Transverse colon (tissue), 4 donors: ENCODE measurements around the gene PRDM5. TPM values are rescaled to one million over a fixed set of nuclear protein-coding genes. Genes with fewer than 3 reads are reported as not detected.

ENCODE experiments used
- DNase-seq: peaks from one replicate; pipeline ENCODE4 v3.0.0-alpha.2; 2019
- H3K27ac ChIP-seq, 4 donors: fragments of 200-600 bp; sonication (generic); 2 replicates each; pipeline ENCODE4 v1.5.1; 2016 to 2018; ENCODE audit warnings: inconsistent platforms in 4 of 4
- H3K27me3 ChIP-seq: fragments of 200-600 bp; sonication (generic); 2 replicates; pipeline ENCODE4 v1.5.1; 2017; ENCODE audit warnings: inconsistent platforms
- H3K36me3 ChIP-seq, 4 donors: fragments of 200-600 bp; sonication (generic); 2 replicates each; pipeline ENCODE4 v1.5.1; 2017 to 2019; ENCODE audit warnings: inconsistent platforms in 4 of 4
- H3K4me1 ChIP-seq, 4 donors: fragments of 200-600 bp; sonication (generic); 2 replicates each; pipeline ENCODE4 v1.5.1; 2017 to 2020; ENCODE audit warnings: inconsistent platforms in 4 of 4
- H3K4me3 ChIP-seq, 4 donors: fragments of 200-600 bp; sonication (generic); 1 replicate in 1 of 4; 2 replicates in 3 of 4; pipeline versions ENCODE4 v1.5.1 to v1.6.1; 2017 to 2019; ENCODE audit warnings: inconsistent platforms in 4 of 4
- H3K9me3 ChIP-seq, 2 donors: fragments of 200-600 bp; sonication (generic); 2 replicates each; pipeline ENCODE4 v1.5.1; 2017 to 2019; ENCODE audit warnings: inconsistent platforms in 2 of 2
- EP300 ChIP-seq: sonication (generic); formaldehyde crosslinking; IDR thresholded peaks from one replicate; pipeline ENCODE4 v1.6.1; 2017; ENCODE audit warnings: antibody characterized with exemption, low read depth
- POLR2A ChIP-seq: fragments of 450-650 bp; IDR thresholded peaks from one replicate; pipeline ENCODE4 v1.6.1; 2016; ENCODE audit warnings: antibody characterized with exemption, mild to moderate bottlenecking, moderate library complexity
- POLR2AphosphoS5 ChIP-seq, 3 donors: sonication (generic); formaldehyde crosslinking; IDR thresholded peaks; one replicate each; pipeline ENCODE4 v1.6.1; 2016; ENCODE audit warnings: antibody characterized with exemption in 3 of 3
- WGBS, 2 donors: methylation state at CpG; one replicate each; pipeline ENCODE4 v1.1.5; 2018; ENCODE audit warnings: low coverage in 1 of 2; 5-methylcytosine and 5-hydroxymethylcytosine counted together
- in situ Hi-C, 4 donors: fragments of 200-750 bp; cut with MboI; loops; one replicate each; pipeline versions ENCODE4 v1.15.0 to v1.15.1; 2017; ENCODE audit warnings: low sequenced_read_pairs in 3 of 4, low pct_ligation_motif_present in 1 of 4, low pct_unique_long_range_greater_than_20kb in 1 of 4
- intact Hi-C: fragments of 100-400 bp; cut with DNase I; formaldehyde crosslinking; loops from one replicate; pipeline ENCODE4 v1.15.1; 2023; ENCODE audit warnings: low total_unique reads
- total RNA-seq, 4 donors: library from RNA; depleted of rRNA; stranded (reverse); fragments of >200 nt; gene quantifications; one replicate each; pipeline ENCODE4 v1.1.0, GENCODE V29; 2016
- TF ChIP-seq, protein P1 (sequence below), 5 experiments: fragments of 200-600 bp in 3 of 5; fragments of 450-650 bp in 2 of 5; sonication (generic) in 3 of 5; IDR thresholded peaks; 1 replicate in 2 of 5; 2 replicates in 3 of 5; pipeline ENCODE4 v1.5.1; 2016 to 2017; ENCODE audit warnings: antibody characterized with exemption in 5 of 5, inconsistent platforms in 3 of 5, mild to moderate bottlenecking in 2 of 5, moderate library complexity in 1 of 5

PRDM5 gene
- total RNA-seq, 4 donors from 2014 or later, result 3.8 to 7.9 (median 6.9) TPM

DNA sequence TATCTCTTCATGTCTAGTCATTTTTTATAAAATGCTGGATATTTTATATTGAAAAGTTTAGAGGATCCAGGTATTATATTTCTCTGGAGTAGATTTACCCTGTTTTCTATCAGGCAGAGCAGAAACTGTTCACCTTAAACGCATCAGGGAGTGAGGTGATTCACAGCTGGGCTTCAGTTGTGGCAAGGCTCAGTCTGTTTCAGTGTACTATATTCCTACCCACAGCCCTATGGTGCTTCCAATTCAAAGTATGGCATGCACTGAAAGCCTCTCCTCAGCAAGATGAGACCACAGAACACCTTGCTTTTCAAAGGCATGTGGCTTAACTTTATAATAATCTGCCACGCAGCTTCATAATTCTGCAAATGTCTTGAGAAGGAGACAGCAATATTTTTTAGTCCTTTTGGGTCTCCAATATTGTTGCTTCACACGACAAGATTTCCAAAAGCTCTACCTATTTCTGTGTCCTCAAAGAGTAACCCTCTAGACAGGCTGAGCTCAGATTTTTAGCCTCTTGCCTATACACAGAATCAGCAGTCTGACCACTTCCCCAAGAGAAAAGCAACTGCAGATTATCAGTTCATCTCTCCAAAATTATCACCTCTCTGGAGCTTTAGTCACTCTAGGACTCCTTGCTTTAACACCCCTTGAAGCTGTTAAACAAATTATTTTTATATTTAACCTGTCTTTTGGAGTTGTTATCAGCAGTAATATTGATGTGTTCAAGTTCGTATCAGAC is 24.4 kb downstream of the PRDM5 start:
- H3K27ac ChIP-seq, result no peak overlapping the region

DNA sequence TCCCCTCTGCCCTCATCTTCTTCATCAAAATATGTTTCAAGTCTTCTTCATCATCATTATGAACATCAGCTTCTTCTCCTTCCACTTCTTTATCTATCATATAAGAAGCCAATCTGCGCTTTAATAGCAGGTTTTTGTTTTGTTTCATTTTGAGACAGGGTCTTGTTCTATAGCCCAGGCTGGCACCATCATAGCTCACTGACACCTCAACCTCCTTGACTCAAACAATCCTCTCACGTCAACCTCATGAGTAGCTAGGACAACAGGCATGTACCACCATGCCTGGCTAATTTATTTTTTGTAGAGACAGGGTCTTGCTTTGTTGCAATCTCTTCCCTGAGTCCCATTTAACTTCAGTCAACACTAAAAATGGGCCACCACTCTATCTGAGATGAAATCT is 27.0 kb downstream of the PRDM5 start:
- Histone ChIP-seq H3K27ac (no peak overlapping the region), H3K4me3 (no peak overlapping the region), H3K9me3 (no peaks in the 10 kb centered on the region), H3K36me3 (no peaks in the 10 kb centered on the region), H3K4me1 (no peaks in the 10 kb centered on the region), H3K27me3 (no peaks in the 10 kb centered on the region)
- in situ Hi-C loops, result no loop called here
- intact Hi-C loops, result no loop called here
- TF ChIP-seq, protein P1, sequence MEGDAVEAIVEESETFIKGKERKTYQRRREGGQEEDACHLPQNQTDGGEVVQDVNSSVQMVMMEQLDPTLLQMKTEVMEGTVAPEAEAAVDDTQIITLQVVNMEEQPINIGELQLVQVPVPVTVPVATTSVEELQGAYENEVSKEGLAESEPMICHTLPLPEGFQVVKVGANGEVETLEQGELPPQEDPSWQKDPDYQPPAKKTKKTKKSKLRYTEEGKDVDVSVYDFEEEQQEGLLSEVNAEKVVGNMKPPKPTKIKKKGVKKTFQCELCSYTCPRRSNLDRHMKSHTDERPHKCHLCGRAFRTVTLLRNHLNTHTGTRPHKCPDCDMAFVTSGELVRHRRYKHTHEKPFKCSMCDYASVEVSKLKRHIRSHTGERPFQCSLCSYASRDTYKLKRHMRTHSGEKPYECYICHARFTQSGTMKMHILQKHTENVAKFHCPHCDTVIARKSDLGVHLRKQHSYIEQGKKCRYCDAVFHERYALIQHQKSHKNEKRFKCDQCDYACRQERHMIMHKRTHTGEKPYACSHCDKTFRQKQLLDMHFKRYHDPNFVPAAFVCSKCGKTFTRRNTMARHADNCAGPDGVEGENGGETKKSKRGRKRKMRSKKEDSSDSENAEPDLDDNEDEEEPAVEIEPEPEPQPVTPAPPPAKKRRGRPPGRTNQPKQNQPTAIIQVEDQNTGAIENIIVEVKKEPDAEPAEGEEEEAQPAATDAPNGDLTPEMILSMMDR (IDR thresholded peaks at IDR 0.05), result no peak
- TF ChIP-seq POLR2AphosphoS5 (IDR thresholded peaks at IDR 0.05), result no peak
- TF ChIP-seq POLR2A, result no peak
- no peak for TF ChIP-seq EP300
- WGBS, 2 donors, result 90% methylated on average over 2 of the region's 2 CpGs; no CpG with 5 or more reads in 1 of the 2 donors
- no peak for DNase-seq

More for the DNA sequence above, 24.4 kb downstream of the PRDM5 start:
- no peaks in the 10 kb centered on the region for H3K27me3 ChIP-seq
- in situ Hi-C loops (no loop called here), intact Hi-C loops (no loop called here)
- H3K4me1 ChIP-seq, result no peaks in the 10 kb centered on the region
- TF ChIP-seq, protein P1 (IDR thresholded peaks at IDR 0.05), result no peak
- TF ChIP-seq EP300 (no peak), POLR2A (no peak), POLR2AphosphoS5 (IDR thresholded peaks at IDR 0.05) (no peak)
- no peaks in the 10 kb centered on the region for H3K9me3 ChIP-seq
- 80 to 83% methylated on average over 4 of the region's 4 CpGs for WGBS, 2 donors
- H3K36me3 ChIP-seq, result no peaks in the 10 kb centered on the region
- H3K4me3 ChIP-seq, result no peak overlapping the region
- no peak for DNase-seq

DNA sequence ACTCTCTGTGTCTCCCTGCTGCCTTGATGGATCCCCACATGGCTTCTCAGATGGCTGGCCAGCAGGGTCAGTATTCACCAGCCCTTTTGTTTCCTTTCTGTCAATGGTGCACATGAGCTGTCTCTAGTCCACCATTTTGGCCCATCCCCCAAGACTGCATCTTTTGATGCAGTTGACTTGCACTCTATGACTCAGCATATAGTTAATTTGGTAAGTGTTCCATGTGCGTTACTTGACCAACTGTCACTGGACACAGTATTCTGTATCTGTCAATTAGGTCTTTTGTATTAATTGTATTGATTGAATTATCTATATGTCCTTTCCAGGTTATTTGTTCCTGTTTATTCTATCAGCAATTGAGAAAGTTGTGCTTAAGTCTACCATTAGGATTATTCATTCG is 29.2 kb downstream of the PRDM5 start:
- WGBS, 2 donors, result 75 to 98% methylated on average over 2 of the region's 2 CpGs
- intact Hi-C loops, result no loop called here
- no peak for TF ChIP-seq POLR2AphosphoS5 (IDR thresholded peaks at IDR 0.05)
- TF ChIP-seq POLR2A, result no peak
- TF ChIP-seq EP300, result no peak
- TF ChIP-seq, protein P1 (IDR thresholded peaks at IDR 0.05), result no peak

DNA sequence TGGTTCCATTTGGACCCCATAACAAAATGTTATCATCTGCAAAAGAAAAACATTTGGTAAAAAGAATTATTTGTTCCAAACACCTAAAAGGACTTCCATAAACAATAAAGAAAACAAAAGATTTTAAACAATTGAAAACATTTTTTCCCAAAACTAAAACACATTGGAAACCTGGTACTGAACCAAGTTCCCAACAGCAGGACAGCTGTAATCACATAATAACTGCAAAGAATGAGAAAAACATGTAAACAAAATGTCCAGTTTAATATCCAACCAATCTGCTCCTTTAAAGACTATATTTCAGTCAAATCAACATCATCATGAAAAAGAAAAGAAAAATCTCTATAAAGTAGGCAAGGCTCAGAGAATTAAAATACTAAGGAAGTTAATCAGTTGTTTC is 36.3 kb downstream of the PRDM5 start:
- in situ Hi-C loops, result no loop called here

More for the DNA sequence above, 29.2 kb downstream of the PRDM5 start:
- Histone ChIP-seq H3K4me1 (no peaks in the 10 kb centered on the region), H3K9me3 (no peaks in the 10 kb centered on the region), H3K27ac (no peak overlapping the region), H3K36me3 (no peaks in the 10 kb centered on the region), H3K27me3 (no peaks in the 10 kb centered on the region), H3K4me3 (no peak overlapping the region)
- in situ Hi-C loops, result no loop called here
- DNase-seq, result no peak

More for the DNA sequence above, 36.3 kb downstream of the PRDM5 start:
- no peak for TF ChIP-seq POLR2AphosphoS5 (IDR thresholded peaks at IDR 0.05)
- no peak for TF ChIP-seq POLR2A
- no peak for TF ChIP-seq EP300
- TF ChIP-seq, protein P1 (IDR thresholded peaks at IDR 0.05), result no peak
- intact Hi-C loops, result no loop called here
- Histone ChIP-seq H3K4me3 (no peak overlapping the region), H3K4me1 (no peaks in the 10 kb centered on the region), H3K27ac (no peak overlapping the region), H3K36me3 (no peaks in the 10 kb centered on the region), H3K27me3 (no peaks in the 10 kb centered on the region), H3K9me3 (peaks cover 0 to under 1% of the 10 kb centered on the region in 2 donors)
- no peak for DNase-seq
